Measurements from ENCODE around the gene M1AP. TPM values are rescaled to one million over a fixed set of nuclear protein-coding genes. Genes with fewer than 3 reads are reported as not detected.

M1AP gene
- polyA plus RNA-seq, 1 donor (not counting 4 experiments of a cell fraction or from before 2014, with no cell fraction given): 0.21 TPM

DNA sequence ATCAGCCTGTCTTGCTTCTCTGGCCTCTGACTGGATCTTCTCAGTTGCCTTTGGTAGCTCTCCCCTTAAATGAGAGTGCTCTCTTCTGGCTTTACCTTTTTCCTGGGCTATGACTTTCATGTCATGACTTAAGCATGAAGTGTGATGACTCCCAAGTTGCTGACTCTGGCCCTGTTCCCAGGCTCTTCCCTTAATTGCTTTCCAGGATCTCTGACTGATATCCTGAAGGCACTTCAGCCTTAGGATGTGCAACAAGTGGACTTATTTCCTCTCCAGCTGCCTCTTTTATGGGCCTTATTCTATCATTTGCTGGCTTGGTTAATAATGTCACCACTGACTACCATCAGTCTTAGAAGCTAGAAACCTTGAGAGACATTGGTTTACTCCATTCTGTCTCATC, 23.3 kb upstream of the M1AP start:
- DNase-seq (ENCODE audit: low read depth, low spot score) (no peak), FAIRE-seq (peak; percentile 67)
- no peak overlapping the region for H3K4me3 ChIP-seq (ENCODE audit: control insufficient read depth in 2 of 3, extremely low read depth in 1 of 3, insufficient read depth in 2 of 3, low read depth in 1 of 3, low read length in 3 of 3)
- peaks cover 0 to 8% of the 10 kb centered on the region in 2 experiments for H3K36me3 ChIP-seq (ENCODE audit: control insufficient read depth in 2 of 2, extremely low read depth in 1 of 2, insufficient read depth in 2 of 2, low read length in 2 of 2)
- H3K27ac ChIP-seq (ENCODE audit: control insufficient read depth, insufficient read depth, low read length): no peak overlapping the region
- H2AFZ ChIP-seq (ENCODE audit: control insufficient read depth, low read length): no peak overlapping the region
- H3K9me1 ChIP-seq (ENCODE audit: control insufficient read depth, extremely low read depth, insufficient read depth, low read length): no peaks in the 10 kb centered on the region
- H3K4me1 ChIP-seq (ENCODE audit: control insufficient read depth, extremely low read depth, insufficient read depth, low read length): peaks cover 5% of the 10 kb centered on the region
- H3K4me2 ChIP-seq (ENCODE audit: control insufficient read depth, extremely low read depth, insufficient read depth, low read depth, low read length): no peak overlapping the region
- TF ChIP-seq EZH2 (IDR thresholded peaks at IDR 0.05; ENCODE audit: low read length): no peak
- TF ChIP-seq, protein P1, sequence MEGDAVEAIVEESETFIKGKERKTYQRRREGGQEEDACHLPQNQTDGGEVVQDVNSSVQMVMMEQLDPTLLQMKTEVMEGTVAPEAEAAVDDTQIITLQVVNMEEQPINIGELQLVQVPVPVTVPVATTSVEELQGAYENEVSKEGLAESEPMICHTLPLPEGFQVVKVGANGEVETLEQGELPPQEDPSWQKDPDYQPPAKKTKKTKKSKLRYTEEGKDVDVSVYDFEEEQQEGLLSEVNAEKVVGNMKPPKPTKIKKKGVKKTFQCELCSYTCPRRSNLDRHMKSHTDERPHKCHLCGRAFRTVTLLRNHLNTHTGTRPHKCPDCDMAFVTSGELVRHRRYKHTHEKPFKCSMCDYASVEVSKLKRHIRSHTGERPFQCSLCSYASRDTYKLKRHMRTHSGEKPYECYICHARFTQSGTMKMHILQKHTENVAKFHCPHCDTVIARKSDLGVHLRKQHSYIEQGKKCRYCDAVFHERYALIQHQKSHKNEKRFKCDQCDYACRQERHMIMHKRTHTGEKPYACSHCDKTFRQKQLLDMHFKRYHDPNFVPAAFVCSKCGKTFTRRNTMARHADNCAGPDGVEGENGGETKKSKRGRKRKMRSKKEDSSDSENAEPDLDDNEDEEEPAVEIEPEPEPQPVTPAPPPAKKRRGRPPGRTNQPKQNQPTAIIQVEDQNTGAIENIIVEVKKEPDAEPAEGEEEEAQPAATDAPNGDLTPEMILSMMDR (optimal IDR thresholded peaks at IDR 0.05 in 1 of 3, IDR thresholded peaks at IDR 0.05 in 1 of 3, conservative IDR thresholded peaks at IDR 0.05 in 1 of 3; ENCODE audit: extremely low read depth in 1 of 3, insufficient read depth in 2 of 3, low read length in 3 of 3): no peak
- H3K27me3 ChIP-seq (ENCODE audit: control insufficient read depth, extremely low read depth, insufficient read depth, low read length): no peaks in the 10 kb centered on the region
- H4K20me1 ChIP-seq (ENCODE audit: control insufficient read depth, extremely low read depth, insufficient read depth, low read length): no peaks in the 10 kb centered on the region
- H3K9ac ChIP-seq (ENCODE audit: control insufficient read depth, extremely low read depth, insufficient read depth, low read length): no peak overlapping the region
- H3K9me3 ChIP-seq (ENCODE audit: control insufficient read depth, low read depth, low read length): no peaks in the 10 kb centered on the region
- dilution Hi-C loops (cut with MboI; ENCODE audit: extremely low pct_ligation_motif_present, low sequenced_read_pairs): no loop called here
- H3K79me2 ChIP-seq (ENCODE audit: control insufficient read depth, insufficient read depth, low read length): no peaks in the 10 kb centered on the region

DNA sequence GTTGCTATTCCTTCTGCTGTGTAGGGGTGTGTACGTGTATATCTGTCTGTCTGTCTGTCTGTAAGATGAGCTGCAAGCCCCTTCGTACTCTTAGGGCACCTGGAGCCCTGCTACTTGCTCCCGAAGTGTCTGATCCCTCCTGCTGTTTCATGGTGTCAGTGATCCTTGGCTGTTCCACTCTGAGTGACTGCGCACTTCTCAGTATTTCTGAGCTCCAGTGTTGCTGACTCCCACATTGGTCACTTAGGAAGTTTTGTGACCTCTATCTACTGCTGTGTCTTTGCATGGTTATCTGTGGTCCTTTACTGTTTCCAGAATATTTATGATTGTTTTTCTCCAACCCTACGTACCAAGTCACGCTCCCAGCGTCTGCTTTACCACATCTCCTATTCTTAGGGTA, 22.1 kb upstream of the M1AP start:
- dilution Hi-C loops (cut with MboI; ENCODE audit: extremely low pct_ligation_motif_present, low sequenced_read_pairs): no loop called here
- no peak overlapping the region for H3K27ac ChIP-seq (ENCODE audit: control insufficient read depth, insufficient read depth, low read length)
- H3K9me3 ChIP-seq (ENCODE audit: control insufficient read depth, low read depth, low read length): no peaks in the 10 kb centered on the region
- no peaks in the 10 kb centered on the region for H3K79me2 ChIP-seq (ENCODE audit: control insufficient read depth, insufficient read depth, low read length)
- H3K4me3 ChIP-seq (ENCODE audit: control insufficient read depth in 2 of 3, extremely low read depth in 1 of 3, insufficient read depth in 2 of 3, low read depth in 1 of 3, low read length in 3 of 3): no peak overlapping the region
- no peak overlapping the region for H2AFZ ChIP-seq (ENCODE audit: control insufficient read depth, low read length)
- H3K4me1 ChIP-seq (ENCODE audit: control insufficient read depth, extremely low read depth, insufficient read depth, low read length): peaks cover 5% of the 10 kb centered on the region
- no peaks in the 10 kb centered on the region for H4K20me1 ChIP-seq (ENCODE audit: control insufficient read depth, extremely low read depth, insufficient read depth, low read length)
- no peak for FAIRE-seq
- H3K4me2 ChIP-seq (ENCODE audit: control insufficient read depth, extremely low read depth, insufficient read depth, low read depth, low read length): no peak overlapping the region
- H3K36me3 ChIP-seq (ENCODE audit: control insufficient read depth in 2 of 2, extremely low read depth in 1 of 2, insufficient read depth in 2 of 2, low read length in 2 of 2): peaks cover 0 to 1% of the 10 kb centered on the region in 2 experiments
- no peaks in the 10 kb centered on the region for H3K9me1 ChIP-seq (ENCODE audit: control insufficient read depth, extremely low read depth, insufficient read depth, low read length)
- TF ChIP-seq, protein P1 (optimal IDR thresholded peaks at IDR 0.05 in 1 of 3, IDR thresholded peaks at IDR 0.05 in 1 of 3, conservative IDR thresholded peaks at IDR 0.05 in 1 of 3; ENCODE audit: extremely low read depth in 1 of 3, insufficient read depth in 2 of 3, low read length in 3 of 3): no peak
- TF ChIP-seq EZH2 (IDR thresholded peaks at IDR 0.05; ENCODE audit: low read length): no peak
- no peak overlapping the region for H3K9ac ChIP-seq (ENCODE audit: control insufficient read depth, extremely low read depth, insufficient read depth, low read length)
- no peak for DNase-seq (ENCODE audit: low read depth, low spot score)
- H3K27me3 ChIP-seq (ENCODE audit: control insufficient read depth, extremely low read depth, insufficient read depth, low read length): no peaks in the 10 kb centered on the region
